Endothelial cell (in vitro differentiated cells): ENCODE results near the gene MYBPC3. TPM values are rescaled to one million over a fixed set of nuclear protein-coding genes. Genes with fewer than 3 reads are reported as not detected.
A peak's percentile ranks its signal among the peaks of the same experiment; 100 is the strongest.

Experiments used
- DNase-seq: peaks from one replicate; pipeline ENCODE4 v3.0.0; 2021; ENCODE audit warnings: low spot score
- H3K27ac Mint-ChIP-seq: one replicate; pipeline ENCODE4 v1.8.0; 2021; ENCODE audit warnings: mixed read lengths, inconsistent platforms; ENCODE audit not compliant: unreplicated experiment
- H3K27me3 Mint-ChIP-seq: one replicate; pipeline ENCODE4 v1.8.0; 2021; ENCODE audit warnings: mild to moderate bottlenecking, moderate library complexity, mixed read lengths, inconsistent platforms; ENCODE audit not compliant: unreplicated experiment
- H3K36me3 Mint-ChIP-seq: one replicate; pipeline ENCODE4 v1.8.0; 2021; ENCODE audit warnings: mild to moderate bottlenecking, low read depth, mixed read lengths, inconsistent platforms; ENCODE audit not compliant: unreplicated experiment
- H3K4me1 Mint-ChIP-seq: one replicate; pipeline ENCODE4 v1.8.0; 2021; ENCODE audit warnings: mild to moderate bottlenecking, mixed read lengths, inconsistent platforms; ENCODE audit not compliant: unreplicated experiment
- H3K4me3 Mint-ChIP-seq: one replicate; pipeline ENCODE4 v1.8.0; 2021; ENCODE audit warnings: mild to moderate bottlenecking, mixed read lengths, inconsistent platforms; ENCODE audit not compliant: unreplicated experiment
- H3K9me3 Mint-ChIP-seq: one replicate; pipeline ENCODE4 v1.8.0; 2021; ENCODE audit warnings: mixed read lengths, inconsistent platforms; ENCODE audit not compliant: unreplicated experiment
- total RNA-seq: library from RNA; stranded (reverse); fragmentation: NEBNext Ultra II Directional; extraction: Animal tissue kit (Norgen Biotek cat#: 25700); gene quantifications from one replicate; pipeline ENCODE4 v1.2.1, GENCODE V29; 2021; ENCODE audit not compliant: unreplicated experiment
- TF ChIP-seq, protein P1 (sequence below): fragments of 200-600 bp; sonication (generic); IDR thresholded peaks from one replicate; pipeline ENCODE4 v1.5.0; 2021; ENCODE audit warnings: antibody characterized with exemption; ENCODE audit not compliant: unreplicated experiment

MYBPC3 gene
- total RNA-seq, 1 donor from 2014 or later, result not detected

DNA sequence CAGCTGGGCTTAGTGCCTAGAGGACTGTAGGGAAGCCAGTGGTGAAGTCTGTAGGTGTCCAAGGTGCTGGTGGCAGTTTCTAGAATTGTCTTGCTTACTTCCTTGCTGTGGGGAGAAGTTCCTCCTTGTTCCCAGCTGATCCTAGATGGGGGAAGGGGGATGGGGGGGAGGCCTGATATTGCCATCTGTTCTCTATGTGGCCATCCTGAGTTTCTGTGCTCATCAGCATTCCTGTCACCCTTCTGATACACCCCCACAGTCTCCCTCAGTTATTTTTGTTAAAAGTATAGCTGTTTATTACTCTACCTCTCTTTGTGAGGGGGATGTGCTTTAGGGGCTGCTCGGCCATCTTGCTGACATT is 46.0 kb downstream of the MYBPC3 start:
- H3K4me3 Mint-ChIP-seq, result no peak overlapping the region
- DNase-seq, result no peak
- H3K9me3 Mint-ChIP-seq, result no peaks in the 10 kb centered on the region
- peaks cover 3% of the 10 kb centered on the region for H3K4me1 Mint-ChIP-seq
- TF ChIP-seq, protein P1, sequence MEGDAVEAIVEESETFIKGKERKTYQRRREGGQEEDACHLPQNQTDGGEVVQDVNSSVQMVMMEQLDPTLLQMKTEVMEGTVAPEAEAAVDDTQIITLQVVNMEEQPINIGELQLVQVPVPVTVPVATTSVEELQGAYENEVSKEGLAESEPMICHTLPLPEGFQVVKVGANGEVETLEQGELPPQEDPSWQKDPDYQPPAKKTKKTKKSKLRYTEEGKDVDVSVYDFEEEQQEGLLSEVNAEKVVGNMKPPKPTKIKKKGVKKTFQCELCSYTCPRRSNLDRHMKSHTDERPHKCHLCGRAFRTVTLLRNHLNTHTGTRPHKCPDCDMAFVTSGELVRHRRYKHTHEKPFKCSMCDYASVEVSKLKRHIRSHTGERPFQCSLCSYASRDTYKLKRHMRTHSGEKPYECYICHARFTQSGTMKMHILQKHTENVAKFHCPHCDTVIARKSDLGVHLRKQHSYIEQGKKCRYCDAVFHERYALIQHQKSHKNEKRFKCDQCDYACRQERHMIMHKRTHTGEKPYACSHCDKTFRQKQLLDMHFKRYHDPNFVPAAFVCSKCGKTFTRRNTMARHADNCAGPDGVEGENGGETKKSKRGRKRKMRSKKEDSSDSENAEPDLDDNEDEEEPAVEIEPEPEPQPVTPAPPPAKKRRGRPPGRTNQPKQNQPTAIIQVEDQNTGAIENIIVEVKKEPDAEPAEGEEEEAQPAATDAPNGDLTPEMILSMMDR, result no peak
- H3K36me3 Mint-ChIP-seq, result peaks cover 36% of the 10 kb centered on the region
- H3K27ac Mint-ChIP-seq, result no peak overlapping the region
- H3K27me3 Mint-ChIP-seq, result peaks cover 2% of the 10 kb centered on the region

DNA sequence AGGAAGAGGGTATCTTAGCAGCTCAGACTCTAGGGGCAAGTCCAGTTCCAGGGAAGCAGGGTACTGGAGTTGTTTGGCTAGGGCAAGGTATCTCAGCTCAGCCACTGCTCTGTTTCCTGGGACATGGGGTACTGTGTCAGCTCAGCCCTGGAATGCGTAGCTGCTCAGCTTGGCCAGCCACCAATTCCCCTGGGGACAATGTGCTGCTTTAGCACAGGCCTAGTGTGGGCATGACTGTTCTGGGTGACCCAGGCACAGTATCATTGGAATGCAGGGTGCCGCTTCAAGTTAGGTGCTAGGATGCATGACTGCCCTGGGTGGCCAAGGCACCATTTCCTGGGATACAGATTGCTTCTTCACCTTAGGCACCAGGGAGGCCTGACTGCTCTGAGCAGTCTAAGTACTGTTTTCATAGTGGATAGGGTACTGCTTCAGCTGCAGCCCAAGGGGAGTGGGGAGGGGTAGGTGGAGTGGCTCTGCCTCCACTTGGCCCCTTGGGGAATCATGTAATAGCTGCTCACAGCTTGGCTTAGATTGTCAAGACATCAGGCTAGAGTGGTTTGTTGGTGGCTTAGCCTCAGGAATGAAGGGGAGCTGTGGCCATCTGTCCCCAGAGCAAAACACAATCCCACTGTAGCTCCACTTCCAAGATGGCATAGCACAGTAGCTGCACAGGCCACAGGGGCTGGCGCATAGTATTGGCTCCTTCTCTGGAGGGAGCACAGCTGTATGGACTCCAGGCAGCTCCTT is 46.6 kb downstream of the MYBPC3 start:
- Mint-ChIP-seq H3K27ac (no peak overlapping the region), H3K4me3 (no peak overlapping the region), H3K36me3 (peaks cover 40% of the 10 kb centered on the region), H3K4me1 (peaks cover 3% of the 10 kb centered on the region), H3K9me3 (no peaks in the 10 kb centered on the region), H3K27me3 (peaks cover 2% of the 10 kb centered on the region)
- TF ChIP-seq, protein P1, result no peak
- no peak for DNase-seq

DNA sequence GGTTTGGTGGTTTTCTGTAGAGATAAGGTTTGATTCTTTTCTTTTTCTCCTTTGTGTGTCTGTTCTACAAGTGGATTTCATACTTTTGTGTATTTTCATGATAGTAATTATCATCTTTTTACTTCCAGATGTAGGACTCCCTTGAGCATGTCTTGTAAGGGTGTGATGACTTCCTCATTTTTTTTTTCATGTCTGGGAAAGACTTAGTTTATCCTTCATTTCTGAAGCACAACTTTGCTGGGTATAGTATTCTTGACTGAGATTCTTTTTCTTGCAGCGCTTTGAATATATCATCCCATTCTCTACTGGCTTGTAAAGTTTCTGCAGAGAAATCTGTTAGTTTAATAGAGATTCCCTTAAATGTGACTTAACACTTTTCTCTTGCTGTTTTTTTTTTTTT is 49.6 kb downstream of the MYBPC3 start:
- H3K27ac Mint-ChIP-seq, result no peak overlapping the region

DNA sequence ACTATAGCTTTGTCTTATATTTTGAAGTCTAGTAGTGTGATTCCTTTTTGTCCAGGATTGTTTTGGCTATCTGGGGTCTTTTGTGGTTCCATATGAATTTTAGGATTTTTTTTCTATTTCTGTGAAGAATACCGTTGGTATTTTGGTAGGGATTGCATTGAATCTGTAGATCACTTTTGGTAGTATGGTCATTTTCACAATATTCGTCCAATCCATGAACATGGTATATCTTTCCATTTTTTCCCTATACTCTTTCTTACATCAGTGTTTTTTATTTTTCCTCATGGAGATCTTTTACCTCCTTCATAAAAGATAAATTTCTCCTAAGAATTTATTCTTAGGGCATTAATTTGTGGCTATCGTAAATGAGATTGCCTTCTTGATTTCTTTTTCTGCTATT is 53.4 kb downstream of the MYBPC3 start:
- peaks cover 67% of the 10 kb centered on the region for H3K36me3 Mint-ChIP-seq
- no peaks in the 10 kb centered on the region for H3K9me3 Mint-ChIP-seq
- peak overlapping the region; percentile 69 for H3K4me3 Mint-ChIP-seq
- no peaks in the 10 kb centered on the region for H3K4me1 Mint-ChIP-seq
- TF ChIP-seq, protein P1, result no peak
- DNase-seq, result no peak
- H3K27ac Mint-ChIP-seq, result no peak overlapping the region
- no peaks in the 10 kb centered on the region for H3K27me3 Mint-ChIP-seq

More for the DNA sequence above, 49.6 kb downstream of the MYBPC3 start:
- TF ChIP-seq, protein P1, result no peak
- Mint-ChIP-seq H3K4me3 (peak overlapping the region; percentile 32), H3K4me1 (no peaks in the 10 kb centered on the region), H3K36me3 (peaks cover 48% of the 10 kb centered on the region), H3K27me3 (no peaks in the 10 kb centered on the region), H3K9me3 (no peaks in the 10 kb centered on the region)
- DNase-seq, result no peak

- no peak for DNase-seq
- Mint-ChIP-seq H3K4me3 (no peak overlapping the region), H3K9me3 (no peaks in the 10 kb centered on the region), H3K27me3 (no peaks in the 10 kb centered on the region), H3K27ac (no peak overlapping the region), H3K36me3 (peaks cover 54% of the 10 kb centered on the region), H3K4me1 (no peaks in the 10 kb centered on the region)
- TF ChIP-seq, protein P1, result no peak
These were observed 56.5 kb downstream of the MYBPC3 start for GRCh38 chr11:47296045-47296444.
